Measurements from ENCODE around the gene TRAF2. TPM values are rescaled to one million over a fixed set of nuclear protein-coding genes. Genes with fewer than 3 reads are reported as not detected.

The TRAF2 gene
- total RNA-seq, 1 experiment from 2014 or later = 11.5 TPM

DNA sequence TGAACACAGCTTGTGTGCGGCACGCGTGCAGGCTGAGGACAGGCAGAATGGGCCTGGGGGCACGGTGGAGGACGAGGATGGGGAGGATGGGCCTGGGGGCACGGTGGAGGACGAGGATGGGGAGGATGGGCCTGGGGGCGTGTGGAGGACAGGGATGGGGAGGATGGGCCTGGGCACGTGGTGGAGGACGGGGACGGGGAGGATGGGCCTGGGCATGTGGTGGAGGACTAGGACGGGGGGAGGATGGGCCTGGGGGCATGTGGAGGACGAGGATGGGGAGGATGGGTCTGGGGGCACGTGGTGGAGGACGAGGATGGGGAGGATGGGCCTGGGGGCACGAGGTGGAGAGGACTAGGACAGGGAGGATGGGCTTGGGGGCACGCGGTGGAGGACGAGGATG is 36.2 kb downstream of the TRAF2 start:
- CTCF ChIA-PET = no interaction called here
- no peak for TF ChIP-seq EZH2 (IDR thresholded peaks at IDR 0.05; ENCODE audit: low read length, unreplicated experiment)
- TF ChIP-seq, protein P1, sequence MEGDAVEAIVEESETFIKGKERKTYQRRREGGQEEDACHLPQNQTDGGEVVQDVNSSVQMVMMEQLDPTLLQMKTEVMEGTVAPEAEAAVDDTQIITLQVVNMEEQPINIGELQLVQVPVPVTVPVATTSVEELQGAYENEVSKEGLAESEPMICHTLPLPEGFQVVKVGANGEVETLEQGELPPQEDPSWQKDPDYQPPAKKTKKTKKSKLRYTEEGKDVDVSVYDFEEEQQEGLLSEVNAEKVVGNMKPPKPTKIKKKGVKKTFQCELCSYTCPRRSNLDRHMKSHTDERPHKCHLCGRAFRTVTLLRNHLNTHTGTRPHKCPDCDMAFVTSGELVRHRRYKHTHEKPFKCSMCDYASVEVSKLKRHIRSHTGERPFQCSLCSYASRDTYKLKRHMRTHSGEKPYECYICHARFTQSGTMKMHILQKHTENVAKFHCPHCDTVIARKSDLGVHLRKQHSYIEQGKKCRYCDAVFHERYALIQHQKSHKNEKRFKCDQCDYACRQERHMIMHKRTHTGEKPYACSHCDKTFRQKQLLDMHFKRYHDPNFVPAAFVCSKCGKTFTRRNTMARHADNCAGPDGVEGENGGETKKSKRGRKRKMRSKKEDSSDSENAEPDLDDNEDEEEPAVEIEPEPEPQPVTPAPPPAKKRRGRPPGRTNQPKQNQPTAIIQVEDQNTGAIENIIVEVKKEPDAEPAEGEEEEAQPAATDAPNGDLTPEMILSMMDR (conservative IDR thresholded peaks at IDR 0.05; ENCODE audit: low read depth, low read length) = no peak
- no peak for TF ChIP-seq EZH2phosphoT487 (IDR thresholded peaks at IDR 0.05; ENCODE audit: borderline replicate concordance, low read length)
- intact Hi-C loops (cut with micrococcal nuclease) = no loop called here

DNA sequence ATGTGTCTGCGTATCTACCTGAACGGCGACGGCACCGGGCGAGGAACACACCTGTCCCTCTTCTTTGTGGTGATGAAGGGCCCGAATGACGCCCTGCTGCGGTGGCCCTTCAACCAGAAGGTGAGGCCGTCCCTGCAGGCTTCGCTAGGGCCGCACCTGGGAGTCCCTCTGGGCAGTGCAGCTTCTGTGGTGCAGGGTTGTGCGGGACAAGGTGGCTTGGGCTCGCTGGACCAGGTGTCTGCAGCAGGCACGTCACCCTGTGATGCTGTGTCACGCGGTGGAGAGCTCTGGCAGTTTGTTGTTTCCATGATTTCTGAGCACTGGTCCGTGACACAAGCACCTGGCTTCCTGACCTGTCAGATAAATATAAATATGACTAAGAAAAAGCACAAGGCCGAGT is 37.6 kb downstream of the TRAF2 start:
- Histone ChIP-seq H3K79me2 (ENCODE audit: low read length) (no peaks in the 10 kb centered on the region), H3K27ac (ENCODE audit: low read length) (no peak overlapping the region), H3K27me3 (ENCODE audit: low read length) (no peaks in the 10 kb centered on the region), H2AFZ (ENCODE audit: low read length) (no peak overlapping the region), H3K9ac (ENCODE audit: low read length) (no peak overlapping the region), H3K9me2 (replicated peaks; ENCODE audit: low read length) (no peaks in the 10 kb centered on the region), H4K20me1 (ENCODE audit: low read length) (no peaks in the 10 kb centered on the region), H3K9me3 (ENCODE audit: low read length) (no peaks in the 10 kb centered on the region), H3K4me2 (ENCODE audit: low read length) (no peak overlapping the region), H3K4me3 (ENCODE audit: low read length) (no peak overlapping the region), H3K36me3 (ENCODE audit: low read depth, low read length) (peaks cover 12% of the 10 kb centered on the region; the same call in 1 of the 2 replicates), H3F3A (ENCODE audit: low read length, unreplicated experiment) (no peaks in the 10 kb centered on the region), H3K4me1 (ENCODE audit: insufficient read depth, low read length) (no peaks in the 10 kb centered on the region)
- intact Hi-C loops (cut with micrococcal nuclease) = no loop called here
- TF ChIP-seq EZH2 (IDR thresholded peaks at IDR 0.05; ENCODE audit: low read length, unreplicated experiment) (no peak), EZH2phosphoT487 (IDR thresholded peaks at IDR 0.05; ENCODE audit: borderline replicate concordance, low read length) (no peak)
- TF ChIP-seq, protein P1 (conservative IDR thresholded peaks at IDR 0.05; ENCODE audit: low read depth, low read length) = no peak
- CTCF ChIA-PET = no interaction called here
- DNase-seq = no peak
- POLR2A ChIA-PET (ENCODE audit: unreplicated experiment) = no interaction called here
- BruUV-seq (replicated peaks) = no TSS peak
- no peak for ATAC-seq

More for the DNA sequence above, 36.2 kb downstream of the TRAF2 start:
- no peak overlapping the region for H2AFZ ChIP-seq (ENCODE audit: low read length)
- no TSS peak for BruUV-seq (replicated peaks)
- no peaks in the 10 kb centered on the region for H3K79me2 ChIP-seq (ENCODE audit: low read length)
- no peaks in the 10 kb centered on the region for H3K27me3 ChIP-seq (ENCODE audit: low read length)
- H4K20me1 ChIP-seq (ENCODE audit: low read length) = no peaks in the 10 kb centered on the region
- no peaks in the 10 kb centered on the region for H3K9me2 ChIP-seq (replicated peaks; ENCODE audit: low read length)
- no peaks in the 10 kb centered on the region for H3K9me3 ChIP-seq (ENCODE audit: low read length)
- no peak for ATAC-seq
- H3K9ac ChIP-seq (ENCODE audit: low read length) = no peak overlapping the region
- no peaks in the 10 kb centered on the region for H3F3A ChIP-seq (ENCODE audit: low read length, unreplicated experiment)
- no peak overlapping the region for H3K4me2 ChIP-seq (ENCODE audit: low read length)
- POLR2A ChIA-PET (ENCODE audit: unreplicated experiment) = no interaction called here
- H3K4me1 ChIP-seq (ENCODE audit: insufficient read depth, low read length) = no peaks in the 10 kb centered on the region
- DNase-seq = no peak
- H3K4me3 ChIP-seq (ENCODE audit: low read length) = no peak overlapping the region
- H3K27ac ChIP-seq (ENCODE audit: low read length) = no peak overlapping the region
- peaks cover 12% of the 10 kb centered on the region; the same call in 1 of the 2 replicates for H3K36me3 ChIP-seq (ENCODE audit: low read depth, low read length)

DNA sequence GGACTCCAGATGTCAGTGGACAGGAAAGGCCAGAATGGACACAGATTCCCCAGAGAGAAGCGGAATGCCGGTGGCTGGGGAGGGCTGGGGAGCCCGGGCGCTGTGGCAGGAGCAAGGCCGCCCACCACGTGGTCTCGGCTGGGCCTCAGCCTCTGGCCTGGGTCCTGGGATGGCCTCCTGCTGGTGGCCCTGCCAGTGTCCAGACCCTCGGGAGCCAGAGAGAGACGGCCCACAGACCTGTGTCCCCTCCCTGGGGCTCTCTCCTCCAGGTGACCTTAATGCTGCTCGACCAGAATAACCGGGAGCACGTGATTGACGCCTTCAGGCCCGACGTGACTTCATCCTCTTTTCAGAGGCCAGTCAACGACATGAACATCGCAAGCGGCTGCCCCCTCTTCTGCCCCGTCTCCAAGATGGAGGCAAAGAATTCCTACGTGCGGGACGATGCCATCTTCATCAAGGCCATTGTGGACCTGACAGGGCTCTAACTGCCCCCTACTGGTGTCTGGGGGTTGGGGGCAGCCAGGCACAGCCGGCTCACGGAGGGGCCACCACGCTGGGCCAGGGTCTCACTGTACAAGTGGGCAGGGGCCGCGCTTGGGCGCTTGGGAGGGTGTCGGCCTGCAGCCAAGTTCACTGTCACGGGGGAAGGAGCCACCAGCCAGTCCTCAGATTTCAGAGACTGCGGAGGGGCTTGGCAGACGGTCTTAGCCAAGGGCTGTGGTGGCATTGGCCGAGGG is 39.3 kb downstream of the TRAF2 start:
- H4K20me1 ChIP-seq (ENCODE audit: low read length) = no peaks in the 10 kb centered on the region
- no peak for ATAC-seq
- no peak overlapping the region for H2AFZ ChIP-seq (ENCODE audit: low read length)
- H3K79me2 ChIP-seq (ENCODE audit: low read length) = no peaks in the 10 kb centered on the region
- no TSS peak for BruUV-seq (replicated peaks)
- H3K9ac ChIP-seq (ENCODE audit: low read length) = no peak overlapping the region
- H3K27me3 ChIP-seq (ENCODE audit: low read length) = no peaks in the 10 kb centered on the region
- CTCF ChIA-PET = no interaction called here
- H3K27ac ChIP-seq (ENCODE audit: low read length) = no peak overlapping the region
- H3K4me3 ChIP-seq (ENCODE audit: low read length) = no peak overlapping the region
- H3K36me3 ChIP-seq (ENCODE audit: low read depth, low read length) = peaks cover 14% of the 10 kb centered on the region; the same call in 1 of the 2 replicates
- no peaks in the 10 kb centered on the region for H3F3A ChIP-seq (ENCODE audit: low read length, unreplicated experiment)
- H3K4me1 ChIP-seq (ENCODE audit: insufficient read depth, low read length) = no peaks in the 10 kb centered on the region
- H3K9me3 ChIP-seq (ENCODE audit: low read length) = no peaks in the 10 kb centered on the region
- intact Hi-C loops (cut with micrococcal nuclease) = no loop called here
- POLR2A ChIA-PET (ENCODE audit: unreplicated experiment) = no interaction called here
- no peaks in the 10 kb centered on the region for H3K9me2 ChIP-seq (replicated peaks; ENCODE audit: low read length)
- no peak for DNase-seq
- no peak overlapping the region for H3K4me2 ChIP-seq (ENCODE audit: low read length)
- no peak for TF ChIP-seq EZH2phosphoT487 (IDR thresholded peaks at IDR 0.05; ENCODE audit: borderline replicate concordance, low read length)
- TF ChIP-seq, protein P1 (conservative IDR thresholded peaks at IDR 0.05; ENCODE audit: low read depth, low read length) = no peak

Measured in PC-3 (cell line).